Ovary (tissue), 3 donors: ENCODE results near the gene MAP3K9.

ENCODE experiments used
- CTCF ChIP-seq, 3 donors: fragments of 450-650 bp in 2 of 3; fragments of 200-600 bp in 1 of 3; IDR thresholded peaks; one replicate each; pipeline versions ENCODE4 v1.5.1 to v1.8.0; 2016 to 2022; ENCODE audit warnings: antibody characterized with exemption in 3 of 3, mild to moderate bottlenecking in 1 of 3
- POLR2A ChIP-seq: fragments of 450-650 bp; IDR thresholded peaks from one replicate; pipeline ENCODE4 v1.6.1; 2017; ENCODE audit warnings: antibody characterized with exemption, mild to moderate bottlenecking, moderate library complexity
- donor health status: DM: no; HTN: no; CAD: no.

- TF ChIP-seq CTCF (IDR thresholded peaks at IDR 0.05) (no peak), POLR2A (no peak)
Measured at GRCh38 chr14:70794294-70794693, 15.0 kb downstream of the MAP3K9 start.
